ENCODE measurements around the gene AP3S2.
"Not testable (repeated sequence)": the region's sequence is repeated elsewhere in the genome, so short reads cannot be mapped to it uniquely, and the experiment has no call there.

Gene AP3S2

GRCh38 chr15:89903015-89903857 lies 9.4 kb upstream of the AP3S2 start:
- no peak for DNase-seq

GRCh38 chr15:89900849-89901248 lies 7.1 kb upstream of the AP3S2 start:
- DNase-seq = no peak

- DNase-seq = no peak
Measured at GRCh38 chr15:89899951-89900567, 6.3 kb upstream of the AP3S2 start.

- no peak for DNase-seq
Measured at GRCh38 chr15:89899295-89899945, 5.6 kb upstream of the AP3S2 start.

- DNase-seq = peak; percentile 23
Measured at GRCh38 chr15:89898614-89899294, 5.0 kb upstream of the AP3S2 start.

GRCh38 chr15:89898146-89898545 lies 4.4 kb upstream of the AP3S2 start:
- DNase-seq = no peak

- DNase-seq = no peak
Measured at GRCh38 chr15:89893027-89893426, 767 bp downstream of the AP3S2 start.

GRCh38 chr15:89888214-89888804 lies 5.5 kb downstream of the AP3S2 start:
- no peak for DNase-seq

- DNase-seq = no peak
Measured at GRCh38 chr15:89885611-89886010, 8.2 kb downstream of the AP3S2 start.

GRCh38 chr15:89885179-89885578 lies 8.6 kb downstream of the AP3S2 start:
- DNase-seq = not testable (repeated sequence)

- DNase-seq = no peak
Measured at GRCh38 chr15:89883518-89883917, 10.3 kb downstream of the AP3S2 start.

GRCh38 chr15:89880727-89881126 lies 13.1 kb downstream of the AP3S2 start:
- no peak for DNase-seq

GRCh38 chr15:89878323-89878722 lies 15.5 kb downstream of the AP3S2 start:
- no peak for DNase-seq

GRCh38 chr15:89877083-89877425 lies 16.7 kb downstream of the AP3S2 start:
- DNase-seq = no peak

GRCh38 chr15:89876396-89877082 lies 17.3 kb downstream of the AP3S2 start:
- no peak for DNase-seq

- DNase-seq = no peak
Measured at GRCh38 chr15:89875741-89876140, 18.1 kb downstream of the AP3S2 start.

GRCh38 chr15:89874926-89875564 lies 18.7 kb downstream of the AP3S2 start:
- peak; percentile 72 for DNase-seq

GRCh38 chr15:89870688-89871288 lies 23.0 kb downstream of the AP3S2 start:
- DNase-seq = no peak

- no peak for DNase-seq
Measured at GRCh38 chr15:89870006-89870405, 23.8 kb downstream of the AP3S2 start.

GRCh38 chr15:89869490-89869889 lies 24.3 kb downstream of the AP3S2 start:
- DNase-seq = not testable (repeated sequence)

GRCh38 chr15:89864958-89865739 lies 28.6 kb downstream of the AP3S2 start:
- no peak for DNase-seq

All from activated T-cell treated with anti-CD3 and anti-CD28 coated beads for 4 hours (primary cell).